H9 (cell line): ENCODE measurements around the gene COG2. TPM values are rescaled to one million over a fixed set of nuclear protein-coding genes. Genes with fewer than 3 reads are reported as not detected.

Experiments used
- DNase-seq: peaks from one replicate; pipeline ENCODE4 v3.0.0-alpha.2; 2017
- H2AFZ ChIP-seq: one replicate; pipeline ENCODE4 v1.6.1; 2013; ENCODE audit warnings: mild to moderate bottlenecking, low read length, control low read depth, moderate library complexity
- H2AK5ac ChIP-seq: 2 replicates; pipeline ENCODE4 v1.6.1; 2013; ENCODE audit warnings: low read length, control low read depth, mixed read lengths; ENCODE audit not compliant: insufficient read length
- H2BK120ac ChIP-seq: one replicate; pipeline ENCODE4 v1.6.1; 2013; ENCODE audit warnings: low read depth, mild to moderate bottlenecking, low read length, control low read depth, inconsistent platforms; ENCODE audit not compliant: poor library complexity, severe bottlenecking
- H2BK12ac ChIP-seq: 2 replicates; pipeline ENCODE4 v1.6.1; 2013; ENCODE audit warnings: low read length, control low read depth, mixed read lengths, low read depth; ENCODE audit not compliant: insufficient read length
- H2BK15ac ChIP-seq: 2 replicates; pipeline ENCODE4 v1.6.1; 2013; ENCODE audit warnings: low read depth, low read length, control low read depth
- H2BK20ac ChIP-seq: one replicate; pipeline ENCODE4 v1.6.1; 2013; ENCODE audit warnings: low read depth, mild to moderate bottlenecking, low read length, control low read depth, inconsistent platforms; ENCODE audit not compliant: poor library complexity, severe bottlenecking
- H2BK5ac ChIP-seq: 2 replicates; pipeline ENCODE4 v1.6.1; 2013; ENCODE audit warnings: low read length, control low read depth, mixed read lengths; ENCODE audit not compliant: insufficient read length
- H3K14ac ChIP-seq: 2 replicates; pipeline ENCODE4 v1.6.1; 2013; ENCODE audit warnings: low read length, control low read depth; ENCODE audit not compliant: insufficient read depth
- H3K18ac ChIP-seq: 2 replicates; pipeline ENCODE4 v1.6.1; 2013; ENCODE audit warnings: low read depth, mild to moderate bottlenecking, mixed read lengths, low read length, control low read depth; ENCODE audit not compliant: insufficient read length
- H3K23ac ChIP-seq: 2 replicates; pipeline ENCODE4 v1.6.1; 2013; ENCODE audit warnings: low read length, control low read depth, mixed read lengths, low read depth; ENCODE audit not compliant: insufficient read length
- H3K23me2 ChIP-seq: 2 replicates; pipeline ENCODE4 v1.6.1; 2013; ENCODE audit warnings: low read depth, mild to moderate bottlenecking, mixed read lengths, low read length, control low read depth; ENCODE audit not compliant: insufficient read length, poor library complexity, severe bottlenecking
- H3K27ac ChIP-seq: 2 replicates; pipeline ENCODE4 v1.5.1; 2013; ENCODE audit warnings: low read length, control low read depth, mixed read lengths, low read depth; ENCODE audit not compliant: insufficient read length
- H3K27me3 ChIP-seq: 2 replicates; pipeline ENCODE4 v1.6.1; 2013; ENCODE audit warnings: low read length, control low read depth, inconsistent platforms; ENCODE audit not compliant: insufficient read depth
- H3K4ac ChIP-seq: 2 replicates; pipeline ENCODE4 v1.6.1; 2013; ENCODE audit warnings: low read depth, mild to moderate bottlenecking, control low read depth, inconsistent platforms, low read length, moderate library complexity
- H3K4me1 ChIP-seq: 2 replicates; pipeline ENCODE4 v1.6.1; 2013; ENCODE audit warnings: low read length, control low read depth, inconsistent platforms; ENCODE audit not compliant: insufficient read depth
- H3K4me2 ChIP-seq: 2 replicates; pipeline ENCODE4 v1.6.1; 2013; ENCODE audit warnings: low read length, control low read depth, mixed read lengths; ENCODE audit not compliant: insufficient read length, insufficient read depth
- H3K56ac ChIP-seq: 2 replicates; pipeline ENCODE4 v1.6.1; 2013; ENCODE audit warnings: low read depth, mild to moderate bottlenecking, mixed read lengths, low read length, control low read depth; ENCODE audit not compliant: insufficient read length
- H3K79me1 ChIP-seq: 2 replicates; pipeline ENCODE4 v1.6.1; 2013; ENCODE audit warnings: low read depth, mild to moderate bottlenecking, moderate library complexity, low read length, control low read depth, inconsistent platforms; ENCODE audit not compliant: insufficient read depth, poor library complexity, severe bottlenecking
- H3K79me2 ChIP-seq: 2 replicates; pipeline ENCODE4 v1.6.1; 2013; ENCODE audit warnings: low read length, control low read depth, inconsistent platforms; ENCODE audit not compliant: insufficient read depth
- H3K9ac ChIP-seq: 2 replicates; pipeline ENCODE4 v1.6.1; 2013; ENCODE audit warnings: low read length, control low read depth, mixed read lengths; ENCODE audit not compliant: insufficient read length; ENCODE audit errors: extremely low read depth
- H3K9me3 ChIP-seq: one replicate; pipeline ENCODE4 v1.6.1; 2013; ENCODE audit warnings: low read depth, low read length, inconsistent platforms; ENCODE audit not compliant: control insufficient read depth
- H3T11ph ChIP-seq: one replicate; pipeline ENCODE4 v1.6.1; 2013; ENCODE audit warnings: mild to moderate bottlenecking, low read length, control low read depth, inconsistent platforms
- H4K20me1 ChIP-seq: one replicate; pipeline ENCODE4 v1.6.1; 2013; ENCODE audit not compliant: control insufficient read depth, insufficient read length, insufficient read depth
- H4K5ac ChIP-seq: 2 replicates; pipeline ENCODE4 v1.6.1; 2013; ENCODE audit warnings: low read depth, mild to moderate bottlenecking, mixed read lengths, low read length, control low read depth; ENCODE audit not compliant: insufficient read length
- H4K8ac ChIP-seq: replicated peaks from 2 replicates; pipeline ENCODE4 v1.6.1; 2013; ENCODE audit warnings: low read length, control low read depth, mixed read lengths, low read depth; ENCODE audit not compliant: insufficient read length
- H4K91ac ChIP-seq: 2 replicates; pipeline ENCODE4 v1.6.1; 2013; ENCODE audit warnings: low read depth, mild to moderate bottlenecking, moderate library complexity, mixed read lengths, low read length, control low read depth; ENCODE audit not compliant: insufficient read length
- H3K27ac Mint-ChIP-seq, 3 experiments: 2 replicates in 2 of 3; 3 replicates in 1 of 3; pipeline ENCODE4 v1.8.0; 2020 to 2021; ENCODE audit warnings: mixed read lengths in 3 of 3, mild to moderate bottlenecking in 1 of 3, moderate library complexity in 1 of 3
- H3K27me3 Mint-ChIP-seq: 2 replicates; pipeline ENCODE4 v1.8.0; 2021; ENCODE audit warnings: low read depth, mild to moderate bottlenecking, moderate library complexity, mixed read lengths
- H3K36me3 Mint-ChIP-seq, 3 experiments: 2 replicates in 2 of 3; 3 replicates in 1 of 3; pipeline ENCODE4 v1.8.0; 2020 to 2021; ENCODE audit warnings: low read depth in 3 of 3, mixed read lengths in 3 of 3; ENCODE audit not compliant: insufficient read depth in 1 of 3
- H3K4me1 Mint-ChIP-seq, 2 experiments: 2 replicates each; pipeline ENCODE4 v1.8.0; 2020; ENCODE audit warnings: mixed read lengths in 2 of 2
- H3K4me3 Mint-ChIP-seq, 2 experiments: 2 replicates in 1 of 2; 3 replicates in 1 of 2; pipeline ENCODE4 v1.8.0; 2020 to 2021; ENCODE audit warnings: mild to moderate bottlenecking in 2 of 2, mixed read lengths in 2 of 2, moderate library complexity in 1 of 2
- H3K9me3 Mint-ChIP-seq, 2 experiments: 2 replicates in 1 of 2; 3 replicates in 1 of 2; pipeline ENCODE4 v1.8.0; 2020; ENCODE audit warnings: mild to moderate bottlenecking in 2 of 2, mixed read lengths in 2 of 2, moderate library complexity in 1 of 2
- CTCF ChIP-seq: fragments of 200-600 bp; sonication (generic); conservative IDR thresholded peaks from 3 replicates; pipeline ENCODE4 v1.8.0; 2021; ENCODE audit warnings: antibody characterized with exemption, mild to moderate bottlenecking
- WGBS: extraction: QIAGEN DNeasy Blood & Tissue Kit; methylation state at CpG from one replicate; pipeline ENCODE4 v1.1.7; 2013; ENCODE audit warnings: missing lambda C conversion rate, low lambda C conversion rate, mixed read lengths; ENCODE audit not compliant: insufficient read length; ENCODE audit errors: extremely low coverage; 5-methylcytosine and 5-hydroxymethylcytosine counted together
- total RNA-seq: library from RNA; stranded (reverse); gene quantifications from 2 replicates; pipeline ENCODE4 v1.2.1, GENCODE V29; 2021

The COG2 gene
- total RNA-seq, 1 experiment from 2014 or later: 42.2 TPM

- H3K23ac ChIP-seq: no peak overlapping the region
- no peak overlapping the region for H2BK120ac ChIP-seq
- no peak overlapping the region for H3K18ac ChIP-seq
- H3K4me1 Mint-ChIP-seq: peaks cover 11 to 20% of the 10 kb centered on the region in 2 experiments
- H3K27me3 ChIP-seq: no peaks in the 10 kb centered on the region
- no peak overlapping the region for H2BK20ac ChIP-seq
- no peaks in the 10 kb centered on the region for H3K79me2 ChIP-seq
- no peak overlapping the region for H4K91ac ChIP-seq
- no peaks in the 10 kb centered on the region for H3K4me1 ChIP-seq
- no peak overlapping the region for H3K4me2 ChIP-seq
- no peak overlapping the region for H2AK5ac ChIP-seq
- H3K23me2 ChIP-seq: no peaks in the 10 kb centered on the region
- no peak overlapping the region for H2BK12ac ChIP-seq
- peaks cover 14% of the 10 kb centered on the region for H3K27me3 Mint-ChIP-seq
- no peak overlapping the region for H2BK5ac ChIP-seq
- no peaks in the 10 kb centered on the region for H4K20me1 ChIP-seq
- no peak overlapping the region for H3K4ac ChIP-seq
- no peak overlapping the region for H3K4me3 Mint-ChIP-seq
- H3T11ph ChIP-seq: no peak overlapping the region
- no peak for DNase-seq
- peaks cover 0 to 3% of the 10 kb centered on the region in 2 experiments; a peak in 1 of 5 replicates for H3K9me3 Mint-ChIP-seq
- H3K9me3 ChIP-seq: no peaks in the 10 kb centered on the region
- H2BK15ac ChIP-seq: no peak overlapping the region
- no peak overlapping the region for H4K8ac ChIP-seq
- no peak overlapping the region for H3K27ac Mint-ChIP-seq
- no peak for TF ChIP-seq CTCF
- no peak overlapping the region for H3K56ac ChIP-seq
- no peaks in the 10 kb centered on the region for H3K36me3 Mint-ChIP-seq
- H2AFZ ChIP-seq: no peak overlapping the region
- H3K14ac ChIP-seq: no peak overlapping the region
- WGBS: no CpG with 5 or more reads among the region's 7 CpGs
- H4K5ac ChIP-seq: no peak overlapping the region
- H3K79me1 ChIP-seq: no peaks in the 10 kb centered on the region
- no peak overlapping the region for H3K9ac ChIP-seq
- H3K27ac ChIP-seq: no peak overlapping the region
These were observed 70.9 kb downstream of the COG2 start for GRCh38 chr1:230713138-230713537.
